SU-DHL-6 (cell line): ENCODE data around the gene MKRN2.

Experiments
- H2AFZ ChIP-seq: fragments of 200-600 bp; sonication (generic); 2 replicates; pipeline ENCODE4 v1.6.1; 2014; ENCODE audit warnings: low read depth, mild to moderate bottlenecking, moderate library complexity, mixed read lengths, antibody characterized with exemption, low read length; ENCODE audit not compliant: severe bottlenecking
- H3F3A ChIP-seq: fragments of 200-600 bp; shearing (Covaris generic); 2 replicates; pipeline ENCODE4 v1.6.0; 2016; ENCODE audit warnings: antibody characterized with exemption, mild to moderate bottlenecking; ENCODE audit not compliant: insufficient read depth
- H3K27ac ChIP-seq: fragments of 200-600 bp; sonication (generic); 2 replicates; pipeline ENCODE4 v1.5.1; 2016; ENCODE audit warnings: low read depth, mild to moderate bottlenecking, low read length, moderate library complexity, mixed read lengths
- H3K27me3 ChIP-seq: fragments of 200-600 bp; sonication (generic), shearing (Covaris generic); 2 replicates; pipeline ENCODE4 v1.6.0; 2014; ENCODE audit warnings: mild to moderate bottlenecking, low read length
- H3K36me3 ChIP-seq: fragments of 200-600 bp; sonication (generic); 2 replicates; pipeline ENCODE4 v1.6.1; 2014; ENCODE audit warnings: mild to moderate bottlenecking, low read length, mixed read lengths
- H3K4me2 ChIP-seq: fragments of 300-600, 200-600 bp; shearing (Covaris generic), sonication (generic); 2 replicates; pipeline ENCODE4 v1.6.0; 2014; ENCODE audit warnings: low read length, low read depth, mild to moderate bottlenecking; ENCODE audit not compliant: poor library complexity, severe bottlenecking
- H3K4me3 ChIP-seq: fragments of 200-600 bp; sonication (generic); 2 replicates; pipeline ENCODE4 v1.5.1; 2014; ENCODE audit warnings: antibody characterized with exemption, low read length, mild to moderate bottlenecking, mixed read lengths; ENCODE audit not compliant: insufficient read depth, poor library complexity, severe bottlenecking
- H3K79me2 ChIP-seq: fragments of 200-600 bp; sonication (generic); 2 replicates; pipeline ENCODE4 v1.6.1; 2014; ENCODE audit warnings: mild to moderate bottlenecking, low read length, moderate library complexity; ENCODE audit not compliant: insufficient read depth
- H3K9ac ChIP-seq: fragments of 200-600 bp; sonication (generic); 2 replicates; pipeline ENCODE4 v1.7.0; 2014; ENCODE audit warnings: mild to moderate bottlenecking, low read length
- H3K9me2 ChIP-seq: fragments of 200-600 bp; sonication (generic); replicated peaks from 2 replicates; pipeline ENCODE4 v1.6.1; 2014; ENCODE audit warnings: low read length; ENCODE audit not compliant: insufficient read depth
- H3K9me3 ChIP-seq: fragments of 200-600 bp; sonication (generic); 2 replicates; pipeline ENCODE4 v1.6.1; 2014; ENCODE audit warnings: low read length, mixed read lengths; ENCODE audit not compliant: insufficient read depth
- H4K20me1 ChIP-seq: fragments of 200-600 bp; sonication (generic); 2 replicates; pipeline ENCODE4 v1.6.1; 2014; ENCODE audit warnings: low read depth, mild to moderate bottlenecking, antibody characterized with exemption, low read length, moderate library complexity, mixed read lengths
- EZH2phosphoT487 ChIP-seq: fragments of 200-600 bp; sonication (generic), shearing (Covaris generic); conservative IDR thresholded peaks from 2 replicates; pipeline ENCODE4 v1.6.1; 2018; ENCODE audit warnings: mild to moderate bottlenecking, antibody characterized with exemption, low read length, moderate library complexity, mixed read lengths
- TF ChIP-seq, protein P1 (sequence below): fragments of 200-600 bp; sonication (generic); IDR thresholded peaks from one replicate; pipeline ENCODE4 v1.5.1; 2017; ENCODE audit warnings: antibody characterized with exemption, mild to moderate bottlenecking, low read length, moderate library complexity; ENCODE audit not compliant: insufficient read depth, poor library complexity, severe bottlenecking

Gene MKRN2

DNA sequence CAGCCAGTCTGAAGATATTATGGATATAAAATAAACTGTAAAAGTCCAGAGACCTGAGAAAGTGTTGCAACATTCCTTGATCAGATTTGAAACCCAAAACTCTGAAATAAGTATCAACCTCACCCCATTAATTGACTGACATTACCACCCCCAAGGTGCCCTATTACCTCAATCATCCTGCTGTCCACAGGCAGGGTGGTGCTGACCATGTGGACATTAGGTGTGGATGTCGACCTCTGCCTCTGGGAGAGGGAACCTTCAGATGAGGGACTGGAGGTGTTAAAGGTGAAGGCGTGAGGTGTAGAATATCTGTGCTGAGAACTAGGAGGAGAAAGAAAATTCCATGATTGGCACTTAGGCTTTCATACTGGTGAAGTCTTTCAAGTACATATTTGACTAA lies 47.1 kb downstream of the MKRN2 start:
- H2AFZ ChIP-seq, result no peak overlapping the region
- H3K79me2 ChIP-seq, result 0 out of 2 replicates have a peak, but pooled peaks cover 4% of the 10 kb centered on the region
- no peaks in the 10 kb centered on the region for H3K9me2 ChIP-seq
- TF ChIP-seq, protein P1, sequence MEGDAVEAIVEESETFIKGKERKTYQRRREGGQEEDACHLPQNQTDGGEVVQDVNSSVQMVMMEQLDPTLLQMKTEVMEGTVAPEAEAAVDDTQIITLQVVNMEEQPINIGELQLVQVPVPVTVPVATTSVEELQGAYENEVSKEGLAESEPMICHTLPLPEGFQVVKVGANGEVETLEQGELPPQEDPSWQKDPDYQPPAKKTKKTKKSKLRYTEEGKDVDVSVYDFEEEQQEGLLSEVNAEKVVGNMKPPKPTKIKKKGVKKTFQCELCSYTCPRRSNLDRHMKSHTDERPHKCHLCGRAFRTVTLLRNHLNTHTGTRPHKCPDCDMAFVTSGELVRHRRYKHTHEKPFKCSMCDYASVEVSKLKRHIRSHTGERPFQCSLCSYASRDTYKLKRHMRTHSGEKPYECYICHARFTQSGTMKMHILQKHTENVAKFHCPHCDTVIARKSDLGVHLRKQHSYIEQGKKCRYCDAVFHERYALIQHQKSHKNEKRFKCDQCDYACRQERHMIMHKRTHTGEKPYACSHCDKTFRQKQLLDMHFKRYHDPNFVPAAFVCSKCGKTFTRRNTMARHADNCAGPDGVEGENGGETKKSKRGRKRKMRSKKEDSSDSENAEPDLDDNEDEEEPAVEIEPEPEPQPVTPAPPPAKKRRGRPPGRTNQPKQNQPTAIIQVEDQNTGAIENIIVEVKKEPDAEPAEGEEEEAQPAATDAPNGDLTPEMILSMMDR, result no peak
- TF ChIP-seq EZH2phosphoT487, result no peak
- H3K36me3 ChIP-seq, result peaks cover 62% of the 10 kb centered on the region
- no peaks in the 10 kb centered on the region for H3K27me3 ChIP-seq
- no peak overlapping the region for H3K27ac ChIP-seq
- H4K20me1 ChIP-seq, result no peaks in the 10 kb centered on the region; the same call in 1 of the 2 replicates
- H3K4me2 ChIP-seq, result no peak overlapping the region
- no peak overlapping the region for H3K9ac ChIP-seq
- H3K9me3 ChIP-seq, result no peaks in the 10 kb centered on the region
- no peaks in the 10 kb centered on the region for H3F3A ChIP-seq
- H3K4me3 ChIP-seq, result no peak overlapping the region

DNA sequence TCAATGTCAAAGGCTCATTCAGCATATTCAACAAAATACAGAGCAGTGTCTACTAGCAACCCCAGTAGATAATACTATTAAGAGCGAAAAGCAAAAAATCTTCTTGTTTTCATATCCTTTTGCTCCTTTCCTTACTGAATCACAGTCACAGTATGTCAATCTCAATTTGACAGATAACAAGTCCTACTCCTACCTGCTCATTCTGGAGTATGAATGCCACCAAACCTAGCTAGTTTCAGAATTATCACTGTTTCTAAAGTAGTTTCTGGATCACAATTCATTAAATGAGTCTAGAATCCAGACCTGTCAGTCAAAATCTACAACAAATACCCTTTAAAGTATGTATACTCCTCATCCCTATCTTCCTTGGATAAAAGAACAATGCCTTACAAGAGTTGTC lies 51.5 kb downstream of the MKRN2 start:
- Histone ChIP-seq H3K9ac (no peak overlapping the region), H3K27me3 (no peaks in the 10 kb centered on the region), H4K20me1 (no peaks in the 10 kb centered on the region), H3K79me2 (peaks cover 13% of the 10 kb centered on the region), H3K4me3 (no peak overlapping the region), H3K36me3 (peaks cover 48% of the 10 kb centered on the region), H3K9me2 (no peaks in the 10 kb centered on the region), H3K4me2 (no peak overlapping the region), H3F3A (peaks cover 3% of the 10 kb centered on the region; the same call in 1 of the 2 replicates), H3K27ac (no peak overlapping the region), H2AFZ (no peak overlapping the region), H3K9me3 (no peaks in the 10 kb centered on the region)
- TF ChIP-seq, protein P1, result no peak
- no peak for TF ChIP-seq EZH2phosphoT487

DNA sequence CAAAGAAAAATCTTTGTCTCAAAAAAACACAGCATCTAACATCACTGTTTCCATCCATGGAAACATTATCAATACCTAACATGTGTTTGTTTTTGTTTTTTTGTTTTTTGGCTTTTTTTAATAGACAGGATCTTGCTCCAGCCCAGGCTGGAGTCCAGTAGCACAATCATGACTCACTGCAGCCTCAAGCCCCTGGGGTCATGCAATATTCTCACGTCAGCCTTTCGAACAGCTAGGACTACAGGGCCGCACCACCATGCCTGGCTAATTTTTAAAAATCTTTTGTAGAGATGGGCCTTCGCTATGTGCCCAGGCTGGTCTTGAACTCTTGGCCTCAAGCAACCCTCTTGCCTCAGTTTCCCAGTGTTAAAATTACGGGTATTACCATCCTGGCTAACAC lies 54.2 kb downstream of the MKRN2 start:
- TF ChIP-seq, protein P1, result no peak
- no peak for TF ChIP-seq EZH2phosphoT487
- H2AFZ ChIP-seq, result no peak overlapping the region
- peaks cover 3% of the 10 kb centered on the region; the same call in 1 of the 2 replicates for H3F3A ChIP-seq
- no peaks in the 10 kb centered on the region for H4K20me1 ChIP-seq
- H3K9me2 ChIP-seq, result no peaks in the 10 kb centered on the region
- no peaks in the 10 kb centered on the region for H3K27me3 ChIP-seq
- H3K9ac ChIP-seq, result no peak overlapping the region
- H3K4me2 ChIP-seq, result no peak overlapping the region
- peaks cover 40% of the 10 kb centered on the region for H3K79me2 ChIP-seq
- H3K4me3 ChIP-seq, result no peak overlapping the region
- no peak overlapping the region for H3K27ac ChIP-seq
- no peaks in the 10 kb centered on the region for H3K9me3 ChIP-seq
- peaks cover 36% of the 10 kb centered on the region for H3K36me3 ChIP-seq
